GM18519 (cell line): ENCODE data around the gene TMEM235.
"Not testable (repeated sequence)": the region's sequence is repeated elsewhere in the genome, so short reads cannot be mapped to it uniquely, and the experiment has no call there.

Experiments
- ATAC-seq: cut with Tn5 transposase; IDR thresholded peaks from one replicate; pipeline ENCODE4 v1.9.1; 2021; ENCODE audit warnings: mild to moderate bottlenecking, moderate library complexity; ENCODE audit not compliant: unreplicated experiment, low FRiP score

Gene TMEM235

DNA sequence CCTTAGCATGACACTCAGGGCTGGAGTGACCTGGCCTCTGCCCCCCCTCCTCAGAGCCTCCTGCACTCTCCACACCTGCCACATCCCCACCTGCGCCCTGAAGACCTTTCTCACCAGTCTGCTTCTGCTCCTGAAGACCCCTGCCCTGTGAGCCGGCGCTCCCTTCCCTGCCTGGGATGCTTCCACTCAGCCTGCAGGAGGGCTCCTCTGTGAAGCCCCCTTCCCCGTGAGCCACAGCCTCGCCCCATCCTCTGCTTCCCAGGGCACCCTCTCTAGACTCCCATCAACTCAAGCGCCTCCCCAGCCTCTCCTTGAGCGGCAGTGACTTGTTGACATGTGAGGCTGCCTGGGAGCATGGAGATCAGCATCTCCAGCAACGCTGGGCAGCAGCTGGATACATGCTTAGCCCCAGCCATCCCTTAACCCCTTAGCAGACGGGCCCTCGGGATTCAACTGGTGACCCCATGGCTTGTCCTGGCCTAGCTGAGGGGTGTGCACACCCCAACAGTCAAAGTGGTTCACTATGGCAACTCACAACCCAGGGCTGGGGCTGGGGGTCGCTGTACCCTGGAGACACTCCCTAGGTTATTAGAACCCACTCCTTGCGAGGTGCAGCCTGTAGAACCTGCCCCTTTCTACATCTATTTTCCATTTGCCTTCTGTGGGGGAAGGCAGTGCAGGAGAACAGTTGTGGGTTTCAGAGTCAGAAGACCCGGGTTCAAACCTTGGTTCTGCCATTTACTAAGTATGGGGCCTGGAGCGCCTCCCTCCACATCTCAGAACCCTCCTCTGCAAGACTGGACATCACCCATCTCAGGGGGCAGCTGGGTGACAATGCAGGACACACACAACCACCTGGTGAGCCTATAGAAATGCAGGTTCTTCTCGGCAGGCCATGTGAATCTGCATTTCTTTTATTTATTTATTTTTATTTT is 21.5 kb downstream of the TMEM235 start:
- no peak for ATAC-seq

DNA sequence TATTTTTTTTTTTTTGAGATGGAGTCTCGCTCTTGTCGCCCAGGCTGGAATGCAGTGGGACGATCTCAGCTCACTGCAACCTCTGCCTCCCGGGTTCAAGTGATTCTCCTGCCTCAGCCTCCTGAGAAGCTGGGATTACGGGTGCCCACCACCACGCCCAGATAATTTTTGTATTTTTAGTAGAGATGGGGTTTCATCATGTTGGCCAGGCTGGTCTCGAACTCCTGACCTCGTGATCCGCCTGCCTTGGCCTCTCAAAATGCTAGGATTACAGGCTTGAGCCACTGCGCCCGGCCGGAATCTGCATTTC is 22.2 kb downstream of the TMEM235 start:
- ATAC-seq, result not testable (repeated sequence)

DNA sequence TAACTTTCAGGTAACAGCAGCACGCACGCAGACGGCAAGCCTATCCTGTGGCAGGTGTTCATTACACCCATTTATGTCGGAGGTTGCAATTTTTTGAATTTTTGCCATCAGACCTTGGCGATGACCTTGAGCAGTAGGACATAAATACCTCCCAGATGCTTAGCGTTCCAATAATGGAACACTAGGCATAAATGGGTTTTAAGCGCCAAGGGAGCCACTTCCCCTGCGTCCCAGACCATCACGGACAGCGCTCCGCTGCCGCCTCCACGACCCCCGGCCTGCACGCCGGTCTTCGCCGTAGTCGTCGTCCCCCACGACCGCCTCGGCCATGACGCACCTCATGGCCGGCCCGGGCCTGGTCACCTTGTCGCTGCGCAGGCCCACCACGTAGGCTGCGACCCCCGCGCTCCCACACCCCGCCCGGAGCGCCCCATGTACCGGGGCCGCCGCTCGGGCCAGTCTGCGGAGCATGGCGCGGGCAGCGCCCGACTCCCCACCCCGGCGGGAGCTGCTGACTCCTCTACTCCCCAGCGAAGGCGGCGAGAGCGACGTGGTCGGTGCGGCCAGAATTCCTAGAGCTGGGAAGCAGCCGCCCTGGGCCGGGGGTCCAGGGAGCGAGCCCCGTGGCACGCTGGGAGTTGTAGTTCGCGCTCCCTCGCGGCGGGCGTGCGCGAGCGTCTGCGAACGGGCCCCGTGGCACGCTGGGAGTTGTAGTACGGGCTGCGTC is 22.7 kb downstream of the TMEM235 start:
- no peak for ATAC-seq

DNA sequence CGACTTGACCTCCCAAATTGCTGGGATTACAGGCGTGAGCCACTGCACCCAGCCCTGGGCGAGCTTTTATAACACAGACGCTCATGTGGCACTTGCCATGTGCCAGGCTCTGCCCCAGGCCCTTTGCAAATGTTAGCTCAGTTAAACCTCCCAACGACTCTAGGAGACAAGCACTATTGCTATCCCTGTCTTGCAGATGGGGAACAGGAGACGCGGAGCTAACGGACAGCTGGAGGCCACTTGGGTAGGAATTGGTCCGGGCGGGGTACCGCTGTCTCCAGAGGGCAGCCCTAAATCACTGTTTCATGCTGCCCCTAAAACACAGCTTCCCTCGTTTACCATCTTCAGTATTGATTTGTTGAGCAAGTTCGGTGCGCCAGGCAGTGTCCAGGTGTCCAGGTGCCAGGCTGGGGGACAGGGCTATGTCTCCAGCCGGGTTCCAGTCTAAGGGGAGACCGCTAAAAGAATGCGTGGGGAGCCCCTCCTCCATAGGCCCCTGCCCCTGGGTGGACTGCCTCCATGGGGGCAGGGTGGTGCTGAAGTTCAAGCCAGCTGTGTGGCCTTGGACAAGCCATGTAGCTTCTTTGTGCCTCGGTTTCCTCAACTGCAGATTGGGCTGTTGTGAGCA is 23.7 kb downstream of the TMEM235 start:
- no peak for ATAC-seq

DNA sequence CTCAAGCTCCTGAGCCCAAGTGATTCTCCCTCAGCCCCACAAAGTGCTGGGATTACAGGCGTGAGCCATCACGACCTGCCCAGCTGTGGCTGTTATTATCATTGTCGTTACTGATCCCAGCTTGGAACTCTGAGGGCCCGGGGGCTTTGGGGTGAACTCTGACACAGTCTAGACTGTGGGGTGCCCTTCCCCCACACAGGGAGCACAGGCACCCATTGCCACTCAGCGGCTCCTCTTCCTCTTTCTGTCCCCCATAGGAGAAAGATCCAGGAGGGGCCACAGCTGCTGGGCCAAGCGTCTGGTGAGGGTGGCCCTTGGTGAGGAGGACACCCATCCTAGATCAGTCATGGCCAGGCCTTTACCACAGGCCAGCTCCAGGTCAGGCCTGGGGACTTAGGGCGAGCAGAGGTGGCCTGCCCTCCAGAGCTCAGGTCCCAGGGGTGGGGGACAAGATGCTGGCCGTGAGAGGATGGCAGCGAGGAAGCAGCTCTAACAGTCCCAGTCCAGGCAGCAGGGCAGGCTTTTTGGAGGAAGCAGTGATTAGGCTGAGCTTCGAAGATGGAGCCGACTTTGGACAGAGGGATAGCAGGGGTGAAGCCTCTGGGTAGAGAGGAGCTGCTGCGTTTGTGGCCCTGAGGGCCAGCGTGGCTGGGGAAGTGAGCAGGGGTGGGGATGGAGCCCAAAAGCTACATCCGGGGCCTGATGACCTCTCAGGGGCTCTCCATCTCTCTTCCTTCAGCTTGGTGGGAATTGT is 24.7 kb downstream of the TMEM235 start:
- ATAC-seq, result no peak

DNA sequence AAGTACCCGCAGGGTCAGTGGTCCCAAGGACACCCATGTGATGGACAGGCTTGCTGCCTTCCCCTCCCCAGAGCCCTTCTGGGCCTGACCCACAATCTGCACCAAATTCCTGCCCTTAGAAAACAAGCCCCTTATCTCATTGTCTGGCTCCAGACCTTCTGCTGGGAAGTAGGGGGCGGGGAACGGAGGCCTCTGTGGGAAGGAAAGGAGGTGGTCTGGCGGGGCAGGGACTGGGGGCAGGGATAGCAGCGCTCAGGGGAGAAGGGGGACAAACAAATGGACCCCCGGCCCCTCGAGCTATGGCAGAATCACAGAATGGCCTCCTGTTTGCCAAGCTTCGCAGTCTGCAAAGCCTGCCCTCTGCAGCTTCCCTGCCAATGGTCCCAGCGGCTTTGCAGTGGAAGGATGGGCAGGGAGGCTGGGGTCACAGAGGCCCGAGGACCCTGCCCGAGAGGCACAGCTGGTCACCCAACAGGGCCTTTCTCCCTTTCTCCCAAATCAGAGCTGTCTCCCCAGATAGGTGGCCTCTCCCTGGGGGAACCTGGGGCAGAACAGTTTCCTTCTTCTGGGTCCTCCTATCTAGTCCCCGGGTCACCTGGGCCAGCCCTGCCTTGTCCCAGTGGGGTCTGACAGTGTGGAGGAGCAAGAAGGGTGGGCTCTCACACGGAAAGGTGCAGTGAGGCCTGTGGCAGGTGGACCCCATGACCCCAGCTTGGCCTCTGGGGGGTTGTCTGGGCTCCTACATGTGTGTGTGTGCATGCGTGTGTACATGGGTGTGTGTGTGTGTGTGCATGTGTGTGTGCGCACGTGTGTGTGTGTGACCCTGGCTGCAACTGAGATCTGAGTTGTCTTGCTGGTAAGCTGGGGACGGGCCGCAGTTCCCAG is 25.5 kb downstream of the TMEM235 start:
- ATAC-seq, result no peak

DNA sequence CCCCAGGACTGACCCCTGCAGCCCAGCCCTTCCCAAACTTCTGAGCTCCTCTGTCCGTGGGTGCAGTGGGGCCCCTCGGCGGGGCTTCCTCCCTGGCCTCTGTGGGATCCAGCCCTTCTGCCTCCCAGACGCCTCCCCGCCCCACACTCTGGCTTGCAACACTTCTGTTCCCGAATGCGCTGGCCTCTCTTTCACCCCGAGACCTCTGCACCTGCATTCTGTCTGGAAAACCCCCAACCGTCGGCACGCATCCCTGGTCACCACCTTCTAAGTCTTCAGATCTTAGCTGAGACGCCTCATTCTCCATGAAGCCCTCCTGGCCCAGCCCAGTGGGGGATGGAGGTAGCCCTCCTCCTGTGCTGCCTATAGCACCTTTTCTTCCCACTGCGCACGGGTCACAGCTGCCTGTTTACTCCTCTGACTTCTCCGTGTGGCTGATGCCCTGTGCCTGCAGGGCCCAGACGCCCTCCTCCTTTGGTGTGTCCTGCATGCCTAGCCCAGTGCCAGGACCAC is 26.4 kb downstream of the TMEM235 start:
- ATAC-seq, result no peak

DNA sequence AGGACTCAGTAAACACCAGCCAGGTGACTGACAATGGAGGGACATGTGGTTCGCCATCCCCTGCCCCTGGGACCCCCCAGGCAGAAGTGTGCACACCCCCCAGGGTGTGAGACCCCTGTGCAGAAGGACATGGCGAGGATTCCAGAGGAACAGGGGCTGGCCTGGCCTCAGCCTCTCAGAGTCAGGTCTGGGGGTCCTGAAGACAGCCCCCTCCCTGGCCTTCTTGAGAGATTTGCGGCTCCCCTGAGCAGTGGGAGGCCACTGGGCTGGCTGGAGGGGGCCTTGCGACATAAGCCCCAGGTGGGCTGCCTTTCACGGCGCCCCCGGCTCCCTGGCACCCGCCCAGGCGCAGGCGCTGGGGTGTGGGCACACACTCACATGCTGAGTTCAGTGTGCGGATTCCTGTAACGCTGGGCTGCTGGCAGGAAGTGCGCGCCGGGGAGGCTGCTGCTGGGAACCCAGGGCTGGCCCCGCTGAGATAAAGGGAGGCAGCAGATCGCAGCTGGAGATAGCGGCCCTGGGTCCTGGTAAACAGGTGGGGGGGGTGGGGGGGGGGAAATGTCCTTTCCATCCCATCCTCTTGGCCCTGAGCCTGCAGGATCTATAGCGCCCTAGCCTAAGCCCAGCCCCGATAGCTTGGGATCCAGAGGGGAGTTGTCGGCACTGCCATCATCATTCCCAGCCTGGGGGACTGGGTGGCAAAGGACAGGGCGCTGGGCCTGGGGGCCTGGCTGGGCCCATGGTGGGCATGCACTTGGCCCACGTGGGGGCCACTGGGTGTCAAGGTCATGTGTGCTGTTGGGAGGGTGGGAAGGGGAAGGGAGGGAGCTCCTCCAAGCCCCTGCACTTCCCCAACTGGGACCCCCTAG is 27.1 kb downstream of the TMEM235 start:
- no peak for ATAC-seq

DNA sequence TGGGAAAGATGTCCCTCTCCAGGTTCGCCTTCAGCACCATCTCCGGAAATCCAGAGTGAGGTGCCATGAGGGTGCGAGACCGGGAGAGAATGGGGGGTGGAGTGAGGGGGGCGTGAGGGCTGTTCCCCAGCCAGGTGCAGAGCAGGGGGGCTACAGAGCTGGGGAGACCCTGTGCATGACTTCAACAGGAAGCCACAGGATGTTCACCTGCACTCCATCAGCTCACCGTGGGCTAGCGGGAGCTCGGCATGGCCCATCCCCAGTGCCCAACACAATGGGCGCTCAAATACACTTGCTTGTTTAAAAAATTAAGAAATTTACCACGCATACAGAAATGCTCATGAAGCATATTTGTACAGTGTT is 27.7 kb downstream of the TMEM235 start:
- ATAC-seq, result no peak

DNA sequence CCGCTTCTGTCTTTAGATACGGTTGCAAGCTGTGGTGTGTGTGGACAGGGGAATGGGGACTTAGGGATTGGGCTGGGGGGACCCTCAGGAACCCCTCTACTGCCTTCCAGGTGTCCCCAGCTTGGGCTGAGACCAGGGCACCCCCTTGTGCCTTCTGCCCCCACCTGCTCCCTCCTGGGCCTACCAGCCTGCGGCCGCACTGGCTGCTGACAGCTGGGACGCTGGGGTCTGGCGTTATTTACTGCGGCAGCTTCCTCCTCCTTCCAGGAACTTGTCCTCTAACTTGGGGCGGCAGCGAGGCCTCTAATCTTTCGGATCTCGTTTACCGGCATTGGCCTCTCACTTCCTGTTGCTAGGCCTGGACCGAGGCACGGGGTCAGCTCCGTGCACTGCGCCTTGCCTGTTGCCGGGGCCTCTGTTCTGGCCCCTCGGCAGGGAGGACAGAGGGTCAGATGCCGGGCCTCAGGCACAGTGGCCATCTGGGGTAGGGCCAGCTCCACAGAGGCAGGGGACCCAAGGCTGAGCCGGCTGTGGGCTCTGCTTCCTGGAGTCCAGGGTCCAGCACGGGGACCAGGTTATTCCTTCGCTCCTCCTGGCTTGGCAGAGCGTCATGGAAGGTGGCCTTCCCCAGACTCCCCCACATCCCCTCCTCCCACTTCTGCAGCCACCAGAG is 31.8 kb downstream of the TMEM235 start:
- ATAC-seq, result no peak

DNA sequence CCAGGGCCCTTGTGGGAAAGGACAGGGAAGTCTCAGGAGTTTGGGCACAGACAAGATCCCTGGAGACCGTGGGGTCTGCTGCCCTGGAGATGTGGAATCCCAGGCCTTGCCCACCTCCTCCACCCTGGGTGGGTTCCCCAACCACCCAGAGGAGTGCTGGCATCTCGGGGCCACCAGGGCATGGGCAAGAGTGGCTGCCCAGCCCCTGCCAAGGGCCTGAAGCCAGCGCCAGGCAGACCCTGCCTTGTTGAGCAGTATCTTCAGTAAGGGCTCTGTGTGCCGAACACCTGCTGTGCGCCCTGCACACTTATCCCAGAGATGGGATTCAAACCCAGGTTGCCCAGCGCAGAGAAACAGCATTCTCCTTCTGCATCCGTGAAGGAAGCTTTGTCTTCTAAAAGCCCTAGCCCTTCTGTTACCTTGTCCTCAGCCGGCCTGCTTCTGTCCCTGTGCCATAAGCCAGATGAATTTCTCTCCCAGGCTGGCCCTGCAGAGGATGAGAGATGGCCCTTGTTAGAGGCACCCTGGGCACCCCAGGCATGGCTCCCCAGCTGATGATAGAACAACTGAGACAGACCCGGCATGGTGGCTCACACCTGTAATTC is 32.4 kb downstream of the TMEM235 start:
- ATAC-seq, result no peak

DNA sequence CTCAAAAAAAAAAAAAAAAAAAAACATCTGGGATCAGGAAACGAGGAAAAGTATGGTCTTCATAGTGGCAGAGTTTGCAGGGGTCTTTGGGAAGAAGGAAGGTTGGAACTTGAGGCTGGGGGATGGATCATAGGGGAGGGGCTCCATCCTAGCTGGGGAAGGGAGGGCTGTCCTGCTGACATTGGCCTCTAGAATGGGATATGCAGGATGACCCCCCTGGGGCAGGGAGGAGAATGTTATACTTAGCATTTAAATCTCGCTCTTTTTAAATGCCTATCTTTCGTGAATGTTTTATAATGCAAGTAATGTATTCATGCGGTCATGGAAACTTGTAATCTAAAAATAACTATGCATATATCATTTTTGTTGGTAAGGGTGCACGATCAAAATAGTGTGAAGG is 33.2 kb downstream of the TMEM235 start:
- ATAC-seq, result no peak

DNA sequence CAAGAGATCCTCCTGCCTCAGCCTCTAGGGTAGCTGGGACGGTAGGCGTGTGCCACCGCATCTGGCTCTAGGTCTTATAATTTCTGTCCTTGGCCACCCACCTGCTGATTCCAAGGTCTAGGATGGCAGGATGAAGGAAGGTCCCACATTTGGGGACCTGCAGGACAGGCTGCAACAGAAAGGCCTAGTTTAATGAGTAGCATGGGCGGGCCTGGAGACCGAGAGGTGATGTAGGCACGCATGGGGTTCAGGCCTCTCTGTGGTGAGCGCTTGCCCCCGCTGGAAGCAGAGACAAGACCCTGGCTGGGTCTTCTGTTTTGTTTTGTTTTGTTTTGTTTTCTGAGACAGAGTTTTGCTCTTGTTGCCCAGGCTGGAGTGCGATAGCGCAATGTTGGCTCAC is 33.7 kb downstream of the TMEM235 start:
- no peak for ATAC-seq

DNA sequence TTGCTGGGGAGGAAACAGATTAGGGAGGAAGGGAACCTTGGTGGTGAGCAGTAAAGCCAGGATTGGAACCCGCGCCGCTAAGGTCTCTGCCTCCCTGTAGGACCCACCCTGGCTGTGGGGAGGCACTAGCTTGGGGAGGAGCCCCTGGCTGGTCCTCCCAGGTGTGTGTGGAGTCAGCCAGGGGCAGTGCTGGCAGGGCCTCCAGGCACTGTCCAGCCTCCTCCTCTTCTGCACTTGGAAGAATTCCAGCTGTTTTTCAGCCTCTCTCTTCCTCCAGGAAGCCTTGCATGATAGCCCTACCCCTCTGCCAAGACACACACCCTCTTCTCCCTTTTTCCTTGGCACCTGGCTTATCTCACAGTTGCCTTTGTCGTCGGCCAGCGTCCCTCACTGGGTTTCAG is 34.8 kb downstream of the TMEM235 start:
- ATAC-seq, result no peak

DNA sequence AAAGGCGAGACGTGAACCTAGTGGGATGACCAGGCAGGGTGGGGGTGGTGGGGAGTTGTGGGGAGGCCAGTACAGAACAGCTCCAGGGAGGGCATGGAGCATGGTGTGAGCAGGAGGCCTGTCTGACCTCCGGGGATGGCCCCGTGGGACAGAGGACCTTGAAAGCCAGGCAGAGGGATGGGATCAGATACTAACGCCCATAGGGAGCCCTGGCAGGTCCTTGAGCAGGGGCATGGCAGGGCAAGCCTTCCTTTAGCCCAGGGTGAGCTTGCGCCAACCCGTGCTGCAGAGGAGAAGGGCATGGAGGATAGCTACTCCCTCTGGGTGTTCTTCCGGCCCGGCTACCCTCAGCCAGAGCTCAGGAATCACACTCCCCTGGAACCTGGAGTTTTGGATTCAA is 35.3 kb downstream of the TMEM235 start:
- no peak for ATAC-seq

DNA sequence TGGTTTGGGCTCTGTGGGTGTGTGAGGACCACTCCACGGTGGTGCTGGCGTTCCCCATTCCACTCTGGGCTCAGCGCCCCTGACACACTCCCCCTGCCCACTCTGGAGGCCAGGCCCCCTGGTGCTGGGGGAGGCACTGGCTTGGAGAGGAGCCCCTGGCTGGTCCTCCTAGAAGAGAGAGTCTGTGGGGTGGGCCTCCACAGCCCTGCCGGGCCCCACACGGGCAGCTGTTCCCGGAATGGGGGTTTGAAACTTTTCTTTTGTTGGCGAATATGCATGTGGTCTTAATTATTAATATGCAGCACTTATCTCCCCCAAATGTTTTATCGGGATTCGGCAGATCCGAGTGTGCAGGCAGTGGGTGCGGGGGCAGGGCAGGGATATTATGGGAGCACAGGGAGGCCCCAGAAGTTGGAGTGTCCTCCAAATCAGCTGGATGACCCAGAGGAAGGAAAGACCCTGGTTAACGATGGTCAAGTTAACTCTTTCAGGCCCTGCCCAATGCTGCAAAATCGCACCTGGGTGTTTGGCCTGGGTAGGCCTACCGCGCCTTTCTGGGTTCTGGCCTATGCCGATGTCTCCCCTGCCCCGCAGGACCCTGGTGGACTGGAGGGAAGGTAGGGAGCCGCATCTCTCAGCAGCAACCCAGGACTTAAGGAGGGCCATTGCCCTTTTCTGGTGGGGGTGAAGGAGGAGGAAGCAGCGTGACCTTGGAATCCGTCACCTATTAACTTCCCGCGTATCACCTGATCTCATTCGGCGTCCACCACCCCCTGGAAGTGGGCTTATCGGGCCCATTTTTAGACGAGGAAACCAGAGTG is 36.0 kb downstream of the TMEM235 start:
- ATAC-seq, result no peak
